ENCODE measurements around the gene FKBP15. TPM values are rescaled to one million over a fixed set of nuclear protein-coding genes. Genes with fewer than 3 reads are reported as not detected.

The FKBP15 gene
- total RNA-seq, 4 donors from 2014 or later = 18.1 to 23.0 (median 20.6) TPM

- H3K27ac ChIP-seq (replicated peaks in 1 of 4) = no peak overlapping the region
- no peaks in the 10 kb centered on the region for H3K27me3 ChIP-seq
- H3K9me3 ChIP-seq = no peaks in the 10 kb centered on the region
- H3K36me3 ChIP-seq = peaks cover 58 to 76% (median 73%) of the 10 kb centered on the region in 4 donors
- TF ChIP-seq CTCF (IDR thresholded peaks at IDR 0.05) (no peak), POLR2A (IDR thresholded peaks at IDR 0.05; ENCODE audit: low read depth) (no peak), EP300 (IDR thresholded peaks at IDR 0.05) (no peak), POLR2AphosphoS5 (IDR thresholded peaks at IDR 0.05) (no peak)
- DNase-seq (ENCODE audit: extremely low spot score) = no peak
- no peak overlapping the region for H3K4me3 ChIP-seq
- peaks cover 0 to 4% (median 0%) of the 10 kb centered on the region in 4 donors for H3K4me1 ChIP-seq
- 91% methylated on average over 4 of the region's 4 CpGs for WGBS
- intact Hi-C loops (cut with DNase I) = no loop called here
These were observed 47.0 kb upstream of the FKBP15 start for GRCh38 chr9:113267911-113268566.

DNA sequence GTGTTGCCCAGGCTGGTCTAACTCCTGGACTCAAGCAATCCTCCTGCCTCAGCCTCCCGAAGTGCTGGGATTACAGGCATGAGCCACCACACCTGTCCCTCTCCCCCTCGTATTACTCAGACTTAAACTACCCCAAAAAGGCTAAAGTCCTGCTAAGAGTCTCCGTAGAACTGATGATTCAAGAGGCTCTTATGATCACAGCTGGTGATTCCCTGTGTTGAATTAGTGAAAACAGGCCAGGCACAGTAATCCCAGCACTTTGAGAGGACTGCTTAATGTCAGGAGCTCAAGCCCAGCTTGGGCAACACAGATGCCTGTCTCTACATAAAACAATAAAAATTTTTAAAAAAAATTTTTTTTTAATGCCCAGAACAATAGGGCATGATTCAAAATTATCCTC lies 45.1 kb upstream of the FKBP15 start:
- no peak for TF ChIP-seq POLR2A (IDR thresholded peaks at IDR 0.05; ENCODE audit: low read depth)
- TF ChIP-seq EP300 (IDR thresholded peaks at IDR 0.05) = no peak
- TF ChIP-seq POLR2AphosphoS5 (IDR thresholded peaks at IDR 0.05) = no peak
- no peak for TF ChIP-seq CTCF (IDR thresholded peaks at IDR 0.05)
- H3K9me3 ChIP-seq = no peaks in the 10 kb centered on the region
- no peak overlapping the region for H3K4me3 ChIP-seq
- peaks cover 40 to 76% (median 69%) of the 10 kb centered on the region in 4 donors for H3K36me3 ChIP-seq
- no peak for DNase-seq (ENCODE audit: extremely low spot score)
- WGBS = 80% methylated on average over 3 of the region's 3 CpGs
- intact Hi-C loops (cut with DNase I) = no loop called here
- H3K27ac ChIP-seq (replicated peaks in 1 of 4) = no peak overlapping the region
- no peaks in the 10 kb centered on the region for H3K27me3 ChIP-seq
- no peaks in the 10 kb centered on the region for H3K4me1 ChIP-seq

- WGBS = 84% methylated on average over 1 of the region's 1 CpG
- no peak overlapping the region for H3K27ac ChIP-seq (replicated peaks in 1 of 4)
- no peak for DNase-seq (ENCODE audit: extremely low spot score)
- H3K4me1 ChIP-seq = no peaks in the 10 kb centered on the region
- H3K36me3 ChIP-seq = peaks cover 20 to 70% (median 69%) of the 10 kb centered on the region in 4 donors
- no peaks in the 10 kb centered on the region for H3K9me3 ChIP-seq
- intact Hi-C loops (cut with DNase I) = no loop called here
- H3K27me3 ChIP-seq = no peaks in the 10 kb centered on the region
- TF ChIP-seq EP300 (IDR thresholded peaks at IDR 0.05) (no peak), POLR2A (IDR thresholded peaks at IDR 0.05; ENCODE audit: low read depth) (no peak), CTCF (IDR thresholded peaks at IDR 0.05) (no peak), POLR2AphosphoS5 (IDR thresholded peaks at IDR 0.05) (no peak)
- H3K4me3 ChIP-seq = no peak overlapping the region
These were observed 41.0 kb upstream of the FKBP15 start for GRCh38 chr9:113261917-113262671.

DNA sequence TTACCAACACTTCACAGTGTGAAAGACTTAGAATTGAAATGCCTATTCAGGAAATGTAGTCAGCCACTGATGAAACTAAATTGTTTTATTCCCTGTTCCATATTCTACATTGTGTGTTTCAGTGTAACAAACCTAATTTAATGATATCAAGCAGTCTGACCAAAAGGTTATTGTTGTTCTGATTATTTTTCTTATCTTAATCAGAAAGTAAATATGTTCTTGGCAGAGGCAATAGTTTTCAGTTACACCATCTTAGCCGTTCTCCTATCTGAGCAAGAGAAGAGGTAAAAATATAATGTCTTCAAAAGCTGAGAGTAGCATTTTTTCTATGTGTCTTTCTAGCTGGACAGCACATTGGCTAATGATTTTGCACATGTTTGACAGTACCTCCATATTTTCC lies 37.2 kb upstream of the FKBP15 start:
- TF ChIP-seq POLR2AphosphoS5 (IDR thresholded peaks at IDR 0.05) = no peak
- TF ChIP-seq POLR2A (IDR thresholded peaks at IDR 0.05; ENCODE audit: low read depth) = no peak
- TF ChIP-seq CTCF (IDR thresholded peaks at IDR 0.05) = no peak
- TF ChIP-seq EP300 (IDR thresholded peaks at IDR 0.05) = no peak
- peaks cover 11 to 74% (median 57%) of the 10 kb centered on the region in 4 donors for H3K36me3 ChIP-seq
- H3K4me3 ChIP-seq = no peak overlapping the region
- H3K27me3 ChIP-seq = no peaks in the 10 kb centered on the region
- intact Hi-C loops (cut with DNase I) = no loop called here
- no peak for DNase-seq (ENCODE audit: extremely low spot score)
- no peak overlapping the region for H3K27ac ChIP-seq (replicated peaks in 1 of 4)
- no peaks in the 10 kb centered on the region for H3K9me3 ChIP-seq
- 84% methylated on average over 1 of the region's 1 CpG for WGBS
- H3K4me1 ChIP-seq = no peaks in the 10 kb centered on the region

Measured in esophagus muscularis mucosa (tissue), 4 donors.